Uterine smooth muscle cell (primary cell): ENCODE measurements around the gene PMEPA1. TPM values are rescaled to one million over a fixed set of nuclear protein-coding genes. Genes with fewer than 3 reads are reported as not detected.

ENCODE experiments used
- total RNA-seq: library from RNA; depleted of rRNA; stranded (reverse); fragments of >200 nt; gene quantifications from 2 replicates; pipeline ENCODE4 v1.2.3, GENCODE V29; 2014

Gene PMEPA1, protein sequence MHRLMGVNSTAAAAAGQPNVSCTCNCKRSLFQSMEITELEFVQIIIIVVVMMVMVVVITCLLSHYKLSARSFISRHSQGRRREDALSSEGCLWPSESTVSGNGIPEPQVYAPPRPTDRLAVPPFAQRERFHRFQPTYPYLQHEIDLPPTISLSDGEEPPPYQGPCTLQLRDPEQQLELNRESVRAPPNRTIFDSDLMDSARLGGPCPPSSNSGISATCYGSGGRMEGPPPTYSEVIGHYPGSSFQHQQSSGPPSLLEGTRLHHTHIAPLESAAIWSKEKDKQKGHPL
- total RNA-seq, result under 0.01 and 1.00 TPM in 2 replicates

DNA sequence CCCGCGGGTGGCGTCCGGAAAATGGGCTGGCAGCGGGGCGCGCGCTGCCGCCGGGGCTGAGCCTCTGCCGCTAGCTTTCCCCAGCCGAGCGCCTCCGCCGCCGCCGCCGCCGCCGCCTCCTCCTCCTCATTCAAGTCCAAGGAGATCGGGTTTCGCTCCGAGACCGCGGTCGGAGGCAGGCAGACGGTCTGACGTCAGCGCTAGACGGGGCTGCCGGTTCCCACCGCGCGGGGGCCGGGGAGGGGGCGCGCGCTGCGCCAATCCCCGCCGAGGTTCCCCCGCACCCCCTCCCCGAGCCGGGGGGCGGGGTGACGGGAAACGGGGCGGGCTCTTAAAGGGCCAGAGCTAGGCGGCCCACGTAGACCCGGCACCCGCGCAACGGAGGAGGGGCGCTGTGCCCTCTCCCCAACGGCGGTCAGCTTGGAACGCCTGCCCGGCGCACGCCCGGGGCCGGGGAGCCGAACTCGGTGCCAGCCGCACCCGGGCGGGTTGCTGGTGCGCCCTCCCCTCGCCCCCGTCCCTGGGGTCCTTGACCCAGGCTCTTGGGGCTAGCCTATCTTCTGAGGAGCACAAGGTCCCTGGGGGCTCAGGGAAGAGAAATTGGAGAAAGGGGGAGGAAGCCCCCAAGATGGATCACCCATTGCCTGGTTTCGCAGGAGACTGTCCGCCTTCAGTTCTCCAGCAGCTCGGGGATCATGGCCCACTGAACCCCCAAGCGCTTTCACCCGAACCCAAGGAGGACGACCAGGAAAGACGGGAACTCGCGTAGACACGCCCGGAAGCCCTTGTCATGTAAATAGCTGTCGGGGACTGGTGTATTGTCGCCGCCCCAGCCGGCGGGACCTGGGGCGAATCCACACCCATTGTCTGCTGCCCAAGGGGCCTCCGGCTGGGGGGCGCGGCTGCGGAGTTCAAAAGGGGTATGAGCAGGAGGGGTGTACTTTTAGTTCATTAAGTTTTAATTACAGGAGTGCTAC is at the start of gene PMEPA1:
TSS of gene PMEPA1 (minus strand) at position 193 of the 977 bp plus-strand sequence. CDS start 433 bp downstream, outside the sequence.

DNA sequence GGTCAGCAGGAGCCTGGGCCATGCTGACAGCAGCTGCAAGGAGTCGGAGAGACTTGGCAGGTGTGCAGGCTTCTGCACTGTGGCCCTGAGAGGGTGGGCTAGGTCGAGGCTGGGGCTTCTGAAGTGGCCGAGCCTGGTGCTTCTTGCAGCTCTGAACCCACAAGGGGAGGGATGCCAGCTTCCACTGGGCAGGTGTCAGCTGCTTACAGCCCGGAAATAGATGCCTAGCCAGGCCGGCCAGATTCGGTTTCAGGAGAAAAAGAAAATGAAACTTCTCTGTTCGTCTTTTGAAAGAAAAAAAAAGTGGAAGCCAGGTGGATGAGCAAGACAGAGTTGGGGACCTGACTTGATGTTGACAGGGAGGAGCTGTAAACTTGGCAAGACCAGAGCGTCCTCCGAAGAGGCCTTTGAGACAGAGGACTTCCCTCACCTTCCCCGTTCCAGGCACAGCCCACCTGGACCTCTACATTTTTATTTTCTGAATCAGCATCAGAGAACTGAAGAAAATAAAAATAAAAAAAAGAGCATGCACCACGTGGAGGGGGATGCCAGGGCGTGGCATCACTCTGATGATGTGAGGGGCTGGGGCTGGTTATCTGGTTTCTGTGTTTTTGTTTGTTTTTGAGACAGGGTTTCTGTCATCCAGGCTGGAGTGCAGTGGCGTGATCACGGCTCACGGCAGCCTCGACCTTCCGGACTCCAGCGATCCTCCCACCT is 89.4 kb downstream of the PMEPA1 start, which contains the start of gene ZBP1:
TSS of gene ZBP1 (minus strand) at position 153 of the 717 bp plus-strand sequence. CDS start at position 22, 131 bp downstream.

Other genes starting within 250 kb of the PMEPA1 start
- not detected in 2 replicates for gene CTCFL, start 184.9 kb downstream of the PMEPA1 start, total RNA-seq
- gene PCK1, start 148.9 kb downstream of the PMEPA1 start, total RNA-seq, result not detected in 2 replicates
- not detected in 2 replicates for gene ZBP1, start 89.6 kb downstream of the PMEPA1 start, total RNA-seq